Liver (tissue), 3 donors: ENCODE results near the gene FADS2.

Source experiments
- EGR1 ChIP-seq, 2 donors: IDR thresholded peaks; 2 replicates each; pipeline ENCODE4 v1.6.1; 2016 to 2018; ENCODE audit warnings: antibody characterized with exemption in 2 of 2, low read depth in 2 of 2
- GABPA ChIP-seq, 2 donors: IDR thresholded peaks in 1 of 2; conservative IDR thresholded peaks in 1 of 2; 2 replicates each; pipeline ENCODE4 v1.6.1; 2016; ENCODE audit warnings: antibody characterized with exemption in 2 of 2, mild to moderate bottlenecking in 1 of 2, moderate library complexity in 1 of 2
- HNF4A ChIP-seq, 2 donors: conservative IDR thresholded peaks; 2 replicates each; pipeline ENCODE4 v1.6.1; 2016; ENCODE audit warnings: antibody characterized with exemption in 2 of 2, mild to moderate bottlenecking in 2 of 2
- JUND ChIP-seq, 2 donors: IDR thresholded peaks; 2 replicates each; pipeline ENCODE4 v1.6.1; 2016; ENCODE audit warnings: antibody characterized with exemption in 2 of 2
- NR2F2 ChIP-seq: IDR thresholded peaks from 2 replicates; pipeline ENCODE4 v1.6.1; 2016; ENCODE audit warnings: antibody characterized with exemption
- RAD21 ChIP-seq, 2 donors: IDR thresholded peaks; 2 replicates each; pipeline ENCODE4 v1.6.1; 2016; ENCODE audit warnings: antibody characterized with exemption in 2 of 2, mild to moderate bottlenecking in 2 of 2
- TAF1 ChIP-seq: conservative IDR thresholded peaks from 2 replicates; pipeline ENCODE4 v1.6.1; 2016; ENCODE audit warnings: antibody characterized with exemption, mild to moderate bottlenecking
- YY1 ChIP-seq: IDR thresholded peaks from 2 replicates; pipeline ENCODE4 v1.6.1; 2016; ENCODE audit warnings: antibody characterized with exemption, mild to moderate bottlenecking
- TF ChIP-seq, protein P1 (sequence below): fragments of 150-350 bp; IDR thresholded peaks from 2 replicates; pipeline ENCODE4 v1.5.1; 2017; ENCODE audit warnings: improper control_type of control experiment, low read depth, low read length; ENCODE audit not compliant: missing input control
- TF ChIP-seq, protein P2 (sequence below): IDR thresholded peaks from 2 replicates; pipeline ENCODE4 v1.6.1; 2016; ENCODE audit warnings: antibody characterized with exemption
- TF ChIP-seq, protein P3 (sequence below): IDR thresholded peaks from 2 replicates; pipeline ENCODE4 v1.6.1; 2016; ENCODE audit warnings: antibody characterized with exemption, mild to moderate bottlenecking
- TF ChIP-seq, protein P4 (sequence below): IDR thresholded peaks from 2 replicates; pipeline ENCODE4 v1.6.1; 2016; ENCODE audit warnings: antibody characterized with exemption
- donor health status: healthy.
- donor health status: healthy.

DNA sequence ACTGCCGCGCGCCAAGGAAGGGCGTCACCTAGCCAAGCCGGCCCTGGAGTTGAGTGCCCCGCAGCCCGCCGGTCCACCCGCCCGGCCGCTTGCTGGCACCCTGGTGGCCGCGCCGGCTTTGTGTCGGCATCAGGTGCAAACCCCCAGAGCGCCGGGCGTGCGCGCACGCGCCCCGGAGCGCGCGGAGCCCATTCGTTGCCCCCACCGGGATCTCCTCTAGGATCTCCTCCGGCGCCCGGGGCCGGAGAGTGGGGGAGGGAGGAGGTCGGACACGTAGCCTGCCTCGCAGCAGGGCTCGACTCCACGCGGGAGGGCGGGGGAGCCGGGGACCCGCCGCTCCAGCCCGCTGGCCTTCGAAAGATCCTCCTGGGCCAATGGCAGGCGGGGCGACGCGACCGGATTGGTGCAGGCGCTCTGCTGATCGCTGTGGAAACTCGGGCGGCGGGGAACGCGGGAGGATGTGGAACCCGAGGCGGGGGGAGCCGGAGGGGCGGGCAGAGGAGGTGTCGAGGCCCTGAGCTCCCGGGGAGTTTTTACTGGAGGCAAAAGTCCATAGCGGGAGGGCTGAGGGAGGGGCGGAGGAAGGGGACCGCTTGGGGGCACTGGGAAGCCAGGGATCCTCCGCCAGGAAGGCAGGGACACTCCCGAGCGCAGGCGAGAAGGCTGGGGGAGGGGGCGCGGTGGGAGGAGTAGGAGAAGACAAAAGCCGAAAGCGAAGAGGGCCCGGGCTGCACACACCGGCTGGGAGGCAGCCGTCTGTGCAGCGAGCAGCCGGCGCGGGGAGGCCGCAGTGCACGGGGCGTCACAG is at the start of gene FADS2:
- TF ChIP-seq EGR1 (IDR thresholded peaks at IDR 0.05; ENCODE audit: low read depth in 2 of 2) (no peak), NR2F2 (no peak), YY1 (peak; percentile 64), HNF4A (conservative IDR thresholded peaks at IDR 0.05) (peak in 1 of 2 donors; percentile 72), JUND (IDR thresholded peaks at IDR 0.05) (no peak), GABPA (IDR thresholded peaks at IDR 0.05 in 1 of 2, conservative IDR thresholded peaks at IDR 0.05 in 1 of 2) (peak in 1 of 2 donors; percentile 76), TAF1 (no peak), RAD21 (IDR thresholded peaks at IDR 0.05) (peak in 1 of 2 donors; percentile 18)
- TF ChIP-seq, protein P1, sequence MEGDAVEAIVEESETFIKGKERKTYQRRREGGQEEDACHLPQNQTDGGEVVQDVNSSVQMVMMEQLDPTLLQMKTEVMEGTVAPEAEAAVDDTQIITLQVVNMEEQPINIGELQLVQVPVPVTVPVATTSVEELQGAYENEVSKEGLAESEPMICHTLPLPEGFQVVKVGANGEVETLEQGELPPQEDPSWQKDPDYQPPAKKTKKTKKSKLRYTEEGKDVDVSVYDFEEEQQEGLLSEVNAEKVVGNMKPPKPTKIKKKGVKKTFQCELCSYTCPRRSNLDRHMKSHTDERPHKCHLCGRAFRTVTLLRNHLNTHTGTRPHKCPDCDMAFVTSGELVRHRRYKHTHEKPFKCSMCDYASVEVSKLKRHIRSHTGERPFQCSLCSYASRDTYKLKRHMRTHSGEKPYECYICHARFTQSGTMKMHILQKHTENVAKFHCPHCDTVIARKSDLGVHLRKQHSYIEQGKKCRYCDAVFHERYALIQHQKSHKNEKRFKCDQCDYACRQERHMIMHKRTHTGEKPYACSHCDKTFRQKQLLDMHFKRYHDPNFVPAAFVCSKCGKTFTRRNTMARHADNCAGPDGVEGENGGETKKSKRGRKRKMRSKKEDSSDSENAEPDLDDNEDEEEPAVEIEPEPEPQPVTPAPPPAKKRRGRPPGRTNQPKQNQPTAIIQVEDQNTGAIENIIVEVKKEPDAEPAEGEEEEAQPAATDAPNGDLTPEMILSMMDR = no peak
- TF ChIP-seq, protein P2, sequence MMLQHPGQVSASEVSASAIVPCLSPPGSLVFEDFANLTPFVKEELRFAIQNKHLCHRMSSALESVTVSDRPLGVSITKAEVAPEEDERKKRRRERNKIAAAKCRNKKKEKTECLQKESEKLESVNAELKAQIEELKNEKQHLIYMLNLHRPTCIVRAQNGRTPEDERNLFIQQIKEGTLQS = no peak
- TF ChIP-seq, protein P3, sequence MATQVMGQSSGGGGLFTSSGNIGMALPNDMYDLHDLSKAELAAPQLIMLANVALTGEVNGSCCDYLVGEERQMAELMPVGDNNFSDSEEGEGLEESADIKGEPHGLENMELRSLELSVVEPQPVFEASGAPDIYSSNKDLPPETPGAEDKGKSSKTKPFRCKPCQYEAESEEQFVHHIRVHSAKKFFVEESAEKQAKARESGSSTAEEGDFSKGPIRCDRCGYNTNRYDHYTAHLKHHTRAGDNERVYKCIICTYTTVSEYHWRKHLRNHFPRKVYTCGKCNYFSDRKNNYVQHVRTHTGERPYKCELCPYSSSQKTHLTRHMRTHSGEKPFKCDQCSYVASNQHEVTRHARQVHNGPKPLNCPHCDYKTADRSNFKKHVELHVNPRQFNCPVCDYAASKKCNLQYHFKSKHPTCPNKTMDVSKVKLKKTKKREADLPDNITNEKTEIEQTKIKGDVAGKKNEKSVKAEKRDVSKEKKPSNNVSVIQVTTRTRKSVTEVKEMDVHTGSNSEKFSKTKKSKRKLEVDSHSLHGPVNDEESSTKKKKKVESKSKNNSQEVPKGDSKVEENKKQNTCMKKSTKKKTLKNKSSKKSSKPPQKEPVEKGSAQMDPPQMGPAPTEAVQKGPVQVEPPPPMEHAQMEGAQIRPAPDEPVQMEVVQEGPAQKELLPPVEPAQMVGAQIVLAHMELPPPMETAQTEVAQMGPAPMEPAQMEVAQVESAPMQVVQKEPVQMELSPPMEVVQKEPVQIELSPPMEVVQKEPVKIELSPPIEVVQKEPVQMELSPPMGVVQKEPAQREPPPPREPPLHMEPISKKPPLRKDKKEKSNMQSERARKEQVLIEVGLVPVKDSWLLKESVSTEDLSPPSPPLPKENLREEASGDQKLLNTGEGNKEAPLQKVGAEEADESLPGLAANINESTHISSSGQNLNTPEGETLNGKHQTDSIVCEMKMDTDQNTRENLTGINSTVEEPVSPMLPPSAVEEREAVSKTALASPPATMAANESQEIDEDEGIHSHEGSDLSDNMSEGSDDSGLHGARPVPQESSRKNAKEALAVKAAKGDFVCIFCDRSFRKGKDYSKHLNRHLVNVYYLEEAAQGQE = peak; percentile 53
- TF ChIP-seq, protein P4, sequence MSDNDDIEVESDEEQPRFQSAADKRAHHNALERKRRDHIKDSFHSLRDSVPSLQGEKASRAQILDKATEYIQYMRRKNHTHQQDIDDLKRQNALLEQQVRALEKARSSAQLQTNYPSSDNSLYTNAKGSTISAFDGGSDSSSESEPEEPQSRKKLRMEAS = peak; percentile 29
